NCI-H2171 (cell line): Measurements from ENCODE around the gene SPOCD1.

Experiments
- DNase-seq: peaks from one replicate; lab custom pipeline; 2025; lab: John Stamatoyannopoulos, UW

Gene SPOCD1

GRCh38 chr1:31787261-31787660, 28.6 kb downstream of the SPOCD1 start:
- DNase-seq, result no peak

- DNase-seq, result no peak
These were observed 29.3 kb downstream of the SPOCD1 start for GRCh38 chr1:31786366-31787060.

DNA sequence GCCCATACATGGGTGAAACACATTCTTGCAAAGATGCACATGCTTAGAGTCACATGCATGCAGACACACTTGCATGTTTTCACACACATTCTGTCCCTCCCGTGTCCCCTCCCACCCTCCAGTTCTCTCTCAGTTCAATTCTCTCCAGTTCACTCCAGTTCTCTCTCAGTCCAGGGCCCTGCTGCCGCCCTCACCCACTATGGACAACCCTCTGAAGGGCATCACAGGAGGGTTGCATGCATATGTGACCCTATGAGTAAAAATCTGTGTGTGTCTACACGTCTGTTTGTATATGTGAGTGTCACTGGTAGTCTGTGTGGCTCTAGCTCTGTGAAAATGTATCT, 29.9 kb downstream of the SPOCD1 start:
- DNase-seq, result no peak

- DNase-seq, result peak; percentile 83
These were observed 30.5 kb downstream of the SPOCD1 start for GRCh38 chr1:31785020-31785946.

DNA sequence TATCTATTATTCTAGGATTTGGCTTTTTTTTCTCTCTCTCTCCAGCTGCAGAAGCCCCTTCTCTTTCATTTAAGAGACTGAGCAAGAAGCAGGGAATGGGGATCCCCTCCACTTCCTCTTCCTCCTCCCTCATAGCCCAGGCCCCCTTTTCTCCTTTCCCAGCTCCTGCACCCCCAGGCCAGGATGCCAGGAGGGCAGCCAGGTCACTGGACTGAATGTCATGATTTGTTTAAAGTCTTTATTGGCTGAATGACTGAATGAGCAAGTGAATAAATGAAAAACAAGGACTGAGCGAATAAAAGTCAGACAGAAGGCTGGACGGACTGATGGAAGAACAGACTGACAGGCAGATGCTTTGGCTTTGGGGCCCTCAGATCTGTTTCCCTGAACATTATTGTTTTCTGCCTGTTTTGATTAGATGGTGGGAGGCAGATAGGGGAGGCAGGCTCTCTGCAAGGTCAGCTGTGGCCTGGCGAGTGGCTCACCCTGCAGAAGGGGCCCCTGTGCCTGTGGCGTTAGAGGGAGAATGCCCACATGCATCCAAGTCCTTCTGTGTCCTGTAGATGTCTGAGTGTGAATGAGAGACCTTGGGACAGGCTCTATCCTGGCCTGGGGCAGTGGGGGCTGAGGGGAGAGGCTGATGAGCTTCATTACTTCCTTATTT, 31.3 kb downstream of the SPOCD1 start:
- DNase-seq, result no peak

GRCh38 chr1:31783846-31784245, 32.0 kb downstream of the SPOCD1 start:
- no peak for DNase-seq

DNA sequence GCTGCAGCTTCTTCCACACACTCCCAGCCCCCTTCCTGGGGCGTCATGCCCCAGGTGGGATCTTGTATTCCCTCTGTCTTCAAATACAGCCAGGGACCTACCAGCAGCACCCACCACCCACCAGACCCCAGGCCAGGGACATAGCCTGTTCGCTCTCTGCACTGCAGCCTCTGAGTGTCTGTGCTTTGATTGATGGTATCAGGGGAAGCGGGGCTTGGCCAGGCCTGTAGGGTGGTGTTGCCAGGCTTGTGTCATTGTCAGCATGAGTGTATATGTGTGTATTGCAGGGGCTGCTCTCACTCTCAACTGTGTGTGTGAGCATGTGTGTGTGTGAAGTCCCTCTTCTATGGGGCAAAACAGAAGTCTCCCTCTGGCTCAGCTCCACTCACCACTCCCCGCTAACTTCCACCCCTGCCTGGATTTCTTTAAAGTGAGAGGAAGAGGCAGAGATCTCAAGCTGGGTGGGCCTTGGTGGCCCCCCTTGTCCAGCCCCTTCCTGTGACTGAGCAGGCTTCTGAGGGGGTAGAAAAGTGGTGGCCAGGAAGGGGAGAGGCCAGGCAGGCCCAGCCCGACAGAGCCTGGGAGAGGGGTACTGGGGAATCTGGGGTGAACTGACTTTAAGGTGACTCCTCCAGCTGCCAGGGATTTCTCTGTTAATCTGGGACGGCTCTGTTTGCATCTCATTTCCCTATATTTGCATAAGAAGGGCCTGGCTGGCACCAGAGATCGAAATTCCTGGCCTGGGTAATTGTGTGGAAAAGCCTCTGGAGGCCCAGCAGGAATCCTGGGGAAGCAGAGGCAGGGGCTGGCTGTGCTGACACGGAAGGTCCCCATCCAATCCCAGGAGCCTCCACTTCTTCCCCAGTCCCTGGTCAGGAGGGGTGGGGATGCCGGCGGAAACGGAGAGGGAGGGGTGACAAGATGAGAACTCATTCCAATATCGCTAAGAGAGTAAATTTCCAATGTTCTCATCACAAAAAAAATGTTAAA, 33.1 kb downstream of the SPOCD1 start:
- DNase-seq, result no peak

DNA sequence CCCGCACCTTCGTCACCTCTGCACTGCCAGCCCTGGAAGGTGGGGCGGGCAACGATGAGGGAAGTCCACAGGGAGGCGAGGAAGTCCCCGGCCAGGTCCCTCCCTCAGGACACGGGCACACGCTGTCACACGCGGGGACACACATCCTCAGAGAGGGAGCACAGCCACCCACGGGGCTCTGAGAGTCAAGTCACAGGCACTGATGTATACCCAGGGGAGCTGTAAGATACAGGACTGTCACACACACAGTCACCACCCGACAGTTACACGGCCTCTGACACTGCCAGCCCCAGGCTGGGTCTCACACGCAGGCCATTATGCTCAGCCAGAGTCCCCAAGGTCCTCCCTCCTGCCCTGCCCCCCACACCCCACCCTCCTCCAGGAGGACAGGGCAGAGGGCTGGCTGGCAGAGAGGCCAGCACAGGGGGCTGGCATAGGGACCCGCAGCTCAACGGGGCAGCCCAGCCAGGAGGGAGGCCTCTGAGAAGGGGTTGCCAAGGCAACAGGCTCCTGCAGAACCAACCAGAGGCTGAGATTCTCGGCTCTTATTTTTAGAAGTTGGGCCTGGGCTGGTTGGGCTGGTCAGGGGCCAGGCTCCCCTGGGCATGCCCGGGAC, 34.0 kb downstream of the SPOCD1 start:
- no peak for DNase-seq

GRCh38 chr1:31781138-31781755, 34.6 kb downstream of the SPOCD1 start:
- DNase-seq, result no peak

- no peak for DNase-seq
These were observed 35.2 kb downstream of the SPOCD1 start for GRCh38 chr1:31780632-31781031.

DNA sequence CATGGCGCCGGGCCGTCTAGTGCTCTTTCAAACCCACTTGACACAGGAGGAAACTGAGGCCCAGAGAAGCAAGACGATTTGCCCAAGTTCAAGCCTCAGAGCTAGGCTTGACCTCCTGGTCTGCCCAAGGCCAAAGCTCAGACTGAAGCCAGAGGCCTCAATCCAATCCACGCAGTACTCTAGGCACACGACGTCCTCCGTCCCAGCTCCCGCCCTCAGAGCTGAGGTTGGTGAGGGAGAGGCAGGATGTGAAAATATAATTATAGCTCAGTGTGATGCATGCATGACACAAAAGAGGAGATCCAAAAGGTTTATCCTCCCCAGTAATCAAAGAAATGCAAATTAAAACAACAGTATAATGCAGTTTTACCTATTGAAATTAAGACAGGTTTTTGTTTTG, 36.1 kb downstream of the SPOCD1 start:
- no peak for DNase-seq

DNA sequence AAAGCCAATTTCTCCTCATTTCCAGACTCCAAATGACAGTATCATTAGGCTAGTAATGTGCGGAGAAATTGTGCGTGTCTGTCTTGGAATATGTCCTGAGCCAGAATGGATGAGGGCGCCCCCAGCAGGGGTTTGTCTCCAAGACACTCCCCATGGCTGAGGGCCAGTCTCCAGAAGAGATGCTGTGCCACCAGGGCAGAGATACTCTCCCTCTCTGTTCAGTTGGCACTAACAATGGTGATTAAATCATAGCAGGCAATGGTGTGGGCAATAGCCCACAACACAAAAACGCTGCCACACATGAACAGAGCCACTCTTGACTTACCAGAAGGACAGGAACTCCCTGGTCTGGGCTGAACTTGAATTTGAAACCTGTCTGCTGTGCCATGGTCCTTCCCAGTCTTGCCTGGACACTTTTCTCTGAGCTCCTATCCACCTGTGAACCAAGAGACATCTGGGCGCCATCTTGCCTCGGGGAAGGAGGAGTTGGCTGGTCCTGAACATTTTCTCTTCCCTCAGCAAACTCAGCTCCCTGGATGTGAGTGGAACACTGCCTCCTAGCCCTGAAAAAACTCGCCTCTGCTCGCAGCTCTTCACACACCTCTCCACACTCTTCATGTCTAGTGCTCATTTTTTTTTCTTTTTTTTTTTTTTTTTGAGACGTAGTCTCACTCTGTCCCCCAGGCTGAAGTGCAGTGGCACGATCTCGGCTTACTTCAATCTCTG, 36.9 kb downstream of the SPOCD1 start:
- no peak for DNase-seq

DNA sequence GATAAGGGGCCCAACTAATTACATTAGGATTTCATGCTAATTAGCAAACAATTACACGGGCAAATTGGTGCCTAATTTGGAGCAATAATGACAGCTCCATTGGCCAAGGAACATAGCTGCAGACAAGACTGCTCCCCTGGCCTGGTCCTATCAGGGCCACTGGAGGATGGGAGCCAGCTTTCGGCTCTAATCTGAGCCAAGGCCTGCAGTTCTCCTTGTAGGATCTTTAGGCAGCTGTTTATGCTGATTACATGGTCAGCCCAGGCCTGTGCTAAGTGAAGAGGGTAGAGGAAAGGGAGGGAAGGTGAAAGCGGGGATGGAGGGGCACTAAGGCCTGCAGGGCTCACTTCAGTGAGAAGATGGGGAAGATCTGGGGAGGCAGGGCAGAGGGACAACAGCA, 39.3 kb downstream of the SPOCD1 start:
- DNase-seq, result no peak

DNA sequence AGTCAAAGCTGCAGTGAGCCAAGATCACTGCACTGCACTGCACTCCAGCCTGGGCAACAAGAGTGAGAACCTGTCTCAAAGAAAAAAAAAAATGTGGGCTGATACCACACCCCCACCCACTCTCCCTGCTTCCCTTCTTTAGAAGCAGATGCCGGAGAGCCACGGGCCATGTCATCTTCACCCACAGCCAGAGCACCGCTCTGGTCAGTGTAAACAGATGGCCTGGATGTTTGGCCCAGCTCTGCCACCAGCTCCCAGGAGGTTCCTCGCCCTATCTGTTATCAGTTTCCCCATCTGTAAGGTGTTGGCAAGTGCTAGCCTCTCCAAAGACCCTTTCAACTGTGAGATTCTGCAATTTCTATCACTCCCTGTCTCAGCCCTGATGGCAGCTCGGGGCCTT, 39.8 kb downstream of the SPOCD1 start:
- DNase-seq, result no peak

DNA sequence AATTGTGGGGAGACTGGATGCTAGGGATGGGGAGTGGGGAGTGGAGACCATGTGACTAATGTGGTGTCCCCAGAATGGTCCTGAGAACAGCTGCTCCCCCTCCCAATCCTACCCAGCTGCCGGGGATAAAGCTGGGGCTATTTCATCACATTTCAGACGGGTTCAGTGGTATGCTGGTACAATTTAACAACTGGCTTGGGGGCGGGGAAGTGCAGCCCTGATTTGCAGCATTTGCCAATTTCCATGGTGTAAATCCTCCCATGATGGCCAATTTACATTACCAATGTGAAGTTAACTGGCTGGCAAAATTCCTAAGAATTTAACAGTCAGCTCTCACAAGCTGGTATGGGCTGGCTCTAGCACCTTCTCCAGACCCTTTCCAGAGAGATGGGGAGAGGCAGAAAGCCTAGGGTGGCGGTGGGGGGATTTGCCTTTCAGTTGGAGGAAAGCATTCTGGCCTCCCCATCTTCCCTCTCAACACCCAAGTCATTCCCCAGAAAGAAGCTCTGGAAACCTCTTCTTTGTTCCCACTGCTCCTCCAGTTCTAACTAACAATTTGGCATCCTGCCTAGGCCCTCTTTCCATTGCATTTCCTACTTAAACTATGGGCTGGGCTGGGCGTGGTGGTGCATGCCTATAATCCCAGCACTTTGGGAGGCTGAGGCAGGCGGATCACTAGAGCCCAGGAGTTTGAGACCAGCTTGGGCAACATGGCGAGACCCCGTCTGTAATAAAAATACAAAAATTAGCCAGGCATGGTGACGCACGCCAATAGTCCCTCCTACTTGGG, 40.4 kb downstream of the SPOCD1 start:
- no peak for DNase-seq

GRCh38 chr1:31774495-31774894, 41.3 kb downstream of the SPOCD1 start:
- DNase-seq, result no peak

DNA sequence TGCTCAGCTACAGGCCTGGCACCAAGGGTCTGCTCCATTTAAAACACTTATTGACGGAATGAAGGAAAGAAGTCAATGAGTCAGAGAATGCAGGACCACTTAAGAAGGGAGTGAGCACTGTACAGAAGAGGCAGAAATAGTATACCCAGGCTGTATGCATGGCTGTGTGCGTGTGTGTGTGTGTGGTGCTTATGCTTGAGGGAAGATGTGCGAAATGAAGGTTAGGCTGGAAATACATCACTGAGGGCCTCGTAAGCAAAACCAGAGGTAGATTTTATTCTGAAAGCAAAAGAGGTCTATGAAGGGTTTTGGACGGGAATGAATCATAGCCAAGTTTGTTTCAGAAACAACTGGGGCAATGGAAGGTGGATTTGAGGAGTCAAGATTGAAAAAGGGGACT, 42.0 kb downstream of the SPOCD1 start:
- no peak for DNase-seq

GRCh38 chr1:31772669-31773248, 43.1 kb downstream of the SPOCD1 start:
- DNase-seq, result no peak
